ENCODE results near the gene ADSS1.
A peak's percentile ranks its signal among the peaks of the same experiment; 100 is the strongest.

ADSS1 gene

GRCh38 chr14:104700225-104700651 is 23.8 kb upstream of the ADSS1 start:
- no peak for DNase-seq

- DNase-seq, result no peak
Measured at GRCh38 chr14:104700747-104701217, 23.2 kb upstream of the ADSS1 start.

- DNase-seq, result no peak
Measured at GRCh38 chr14:104701383-104702076, 22.5 kb upstream of the ADSS1 start.

GRCh38 chr14:104702106-104702505 is 21.9 kb upstream of the ADSS1 start:
- no peak for DNase-seq

GRCh38 chr14:104702673-104703072 is 21.4 kb upstream of the ADSS1 start:
- no peak for DNase-seq

GRCh38 chr14:104703269-104703668 is 20.8 kb upstream of the ADSS1 start:
- DNase-seq, result no peak

- no peak for DNase-seq
Measured at GRCh38 chr14:104704252-104704651, 19.8 kb upstream of the ADSS1 start.

GRCh38 chr14:104705340-104706047 is 18.5 kb upstream of the ADSS1 start:
- no peak for DNase-seq

- no peak for DNase-seq
Measured at GRCh38 chr14:104706733-104707607, 17.1 kb upstream of the ADSS1 start.

- no peak for DNase-seq
Measured at GRCh38 chr14:104707608-104708595, 16.1 kb upstream of the ADSS1 start.

GRCh38 chr14:104708606-104709268 is 15.3 kb upstream of the ADSS1 start:
- peak; percentile 74 to 81 (median 75) for DNase-seq

GRCh38 chr14:104709387-104710039 is 14.5 kb upstream of the ADSS1 start:
- no peak for DNase-seq

GRCh38 chr14:104710071-104710735 is 13.8 kb upstream of the ADSS1 start:
- DNase-seq, result no peak

GRCh38 chr14:104712881-104713734 is 10.9 kb upstream of the ADSS1 start:
- DNase-seq, result no peak

- DNase-seq, result no peak
Measured at GRCh38 chr14:104714066-104714465, 10.0 kb upstream of the ADSS1 start.

GRCh38 chr14:104714681-104715080 is 9.3 kb upstream of the ADSS1 start:
- no peak for DNase-seq

GRCh38 chr14:104715416-104715815 is 8.6 kb upstream of the ADSS1 start:
- DNase-seq, result no peak

GRCh38 chr14:104715871-104716270 is 8.2 kb upstream of the ADSS1 start:
- DNase-seq, result no peak

- no peak for DNase-seq
Measured at GRCh38 chr14:104717137-104717536, 6.9 kb upstream of the ADSS1 start.

Data from suppressor macrophage treated with lipopolysaccharide for 1 hour (primary cell).